ENCODE results near the gene SIRPG. TPM values are rescaled to one million over a fixed set of nuclear protein-coding genes. Genes with fewer than 3 reads are reported as not detected.

The SIRPG gene
- total RNA-seq, 4 donors from 2014 or later: 2.5 to 26.9 (median 3.8) TPM; not detected in 1

DNA sequence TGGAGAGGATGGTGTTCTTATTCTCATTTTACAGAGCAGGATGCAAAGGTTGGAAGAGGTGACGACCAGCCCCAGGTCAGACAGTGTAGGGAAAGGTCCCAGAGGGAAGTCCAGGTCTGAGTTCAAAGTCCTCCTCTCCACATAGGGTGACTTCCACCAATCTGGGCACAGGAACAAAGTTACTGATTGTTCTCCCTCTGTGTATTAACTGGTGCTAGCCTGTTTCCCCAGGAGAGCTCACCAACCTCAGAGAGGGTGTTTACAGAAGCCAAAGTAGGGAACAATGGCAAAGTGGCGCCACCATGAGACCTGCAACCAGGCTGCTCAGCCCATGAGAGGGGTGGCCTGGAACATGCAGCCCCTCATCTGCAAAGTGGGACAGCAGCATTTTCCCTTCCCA lies 21.0 kb downstream of the SIRPG start:
- Histone ChIP-seq H3K4me1 (no peaks in the 10 kb centered on the region), H3K4me3 (no peak overlapping the region), H3K36me3 (no peaks in the 10 kb centered on the region), H3K27ac (no peak overlapping the region), H3K27me3 (no peaks in the 10 kb centered on the region), H3K9me3 (peaks cover 0 to 5% of the 10 kb centered on the region in 2 donors)
- DNase-seq: no peak
- intact Hi-C loops (cut with DNase I; ENCODE audit: low total_unique reads): no loop called here
- in situ Hi-C loops (cut with MboI; ENCODE audit: low pct_ligation_motif_present in 1 of 4, low pct_unique_long_range_greater_than_20kb in 1 of 4, low sequenced_read_pairs in 3 of 4): no loop called here
- TF ChIP-seq POLR2A (IDR thresholded peaks at IDR 0.05): no peak
- no peak for TF ChIP-seq CTCF (IDR thresholded peaks at IDR 0.05)
- no peak for TF ChIP-seq POLR2AphosphoS5 (IDR thresholded peaks at IDR 0.05)
- TF ChIP-seq EP300 (IDR thresholded peaks at IDR 0.05; ENCODE audit: low read depth): no peak
- 52 to 100% methylated on average over 1 to 2 of the region's 2 CpGs for WGBS, 2 donors (ENCODE audit: low coverage in 1 of 2)

- TF ChIP-seq CTCF (IDR thresholded peaks at IDR 0.05): no peak
- no peak for TF ChIP-seq EP300 (IDR thresholded peaks at IDR 0.05; ENCODE audit: low read depth)
- TF ChIP-seq POLR2A (IDR thresholded peaks at IDR 0.05): no peak
- no peak for TF ChIP-seq POLR2AphosphoS5 (IDR thresholded peaks at IDR 0.05)
- WGBS, 2 donors (ENCODE audit: low coverage in 1 of 2): 81 to 98% methylated on average over 5 to 10 of the region's 10 CpGs
- no peak overlapping the region for H3K27ac ChIP-seq
- H3K36me3 ChIP-seq: no peaks in the 10 kb centered on the region
- no peak overlapping the region for H3K4me3 ChIP-seq
- in situ Hi-C loops (cut with MboI; ENCODE audit: low pct_ligation_motif_present in 1 of 4, low pct_unique_long_range_greater_than_20kb in 1 of 4, low sequenced_read_pairs in 3 of 4) (no loop called here), intact Hi-C loops (cut with DNase I; ENCODE audit: low total_unique reads) (no loop called here)
- no peaks in the 10 kb centered on the region for H3K4me1 ChIP-seq
- H3K9me3 ChIP-seq: peaks cover 0 to 5% of the 10 kb centered on the region in 2 donors
- no peaks in the 10 kb centered on the region for H3K27me3 ChIP-seq
- no peak for DNase-seq
Observed at GRCh38 chr20:1635291-1635979, 22.1 kb downstream of the SIRPG start.

DNA sequence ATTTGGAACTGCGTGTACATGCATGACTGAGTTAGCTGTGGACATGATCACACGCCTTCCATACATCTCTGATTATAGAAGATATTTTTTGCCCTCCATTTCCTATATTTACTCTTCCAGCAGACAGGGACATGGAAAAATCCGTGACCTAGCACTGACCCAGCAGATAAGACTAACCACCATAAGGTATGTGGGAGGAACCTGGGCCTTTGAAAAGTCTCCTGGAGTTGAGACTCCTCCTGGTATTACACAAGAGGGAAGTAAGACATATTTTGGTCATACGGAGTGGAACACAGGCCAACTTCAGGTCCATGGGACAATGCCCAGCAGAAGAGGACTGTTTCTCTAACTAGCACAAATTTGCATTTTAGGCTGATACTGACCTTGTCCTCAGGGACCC lies 24.0 kb downstream of the SIRPG start:
- Histone ChIP-seq H3K9me3 (no peaks in the 10 kb centered on the region), H3K27ac (no peak overlapping the region), H3K4me3 (no peak overlapping the region), H3K4me1 (no peaks in the 10 kb centered on the region), H3K27me3 (no peaks in the 10 kb centered on the region), H3K36me3 (no peaks in the 10 kb centered on the region)
- TF ChIP-seq EP300 (IDR thresholded peaks at IDR 0.05; ENCODE audit: low read depth): no peak
- no peak for TF ChIP-seq POLR2A (IDR thresholded peaks at IDR 0.05)
- TF ChIP-seq POLR2AphosphoS5 (IDR thresholded peaks at IDR 0.05): no peak
- TF ChIP-seq CTCF (IDR thresholded peaks at IDR 0.05): no peak
- intact Hi-C loops (cut with DNase I; ENCODE audit: low total_unique reads) (no loop called here), in situ Hi-C loops (cut with MboI; ENCODE audit: low pct_ligation_motif_present in 1 of 4, low pct_unique_long_range_greater_than_20kb in 1 of 4, low sequenced_read_pairs in 3 of 4) (no loop called here)
- WGBS, 2 donors (ENCODE audit: low coverage in 1 of 2): 65 to 76% methylated on average over 3 to 4 of the region's 4 CpGs
- DNase-seq: no peak

DNA sequence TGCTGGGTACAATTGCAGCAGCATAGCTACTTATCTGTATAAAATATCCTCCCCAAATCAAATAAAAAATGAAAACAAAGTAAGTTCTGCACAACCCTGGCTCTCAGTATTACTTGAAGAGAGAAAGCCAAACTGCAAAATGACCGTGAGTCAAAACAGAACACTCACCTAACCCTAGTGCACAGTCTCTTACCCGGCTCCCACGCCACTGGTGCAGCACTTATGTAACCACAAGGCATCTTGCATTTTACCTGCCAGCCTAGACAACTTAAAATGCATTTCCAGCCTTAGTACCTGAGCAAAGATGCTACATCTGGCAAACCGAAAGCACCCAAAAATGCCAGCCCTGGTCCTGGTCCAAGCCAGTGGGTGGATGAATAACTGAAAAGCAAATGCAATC lies 25.4 kb downstream of the SIRPG start:
- no peak for DNase-seq
- in situ Hi-C loops (cut with MboI; ENCODE audit: low pct_ligation_motif_present in 1 of 4, low pct_unique_long_range_greater_than_20kb in 1 of 4, low sequenced_read_pairs in 3 of 4): no loop called here
- WGBS, 2 donors (ENCODE audit: low coverage in 1 of 2): 80% methylated on average over 4 of the region's 4 CpGs; no CpG with 5 or more reads in 1 of the 2 donors
- Histone ChIP-seq H3K9me3 (no peaks in the 10 kb centered on the region), H3K4me1 (no peaks in the 10 kb centered on the region), H3K36me3 (no peaks in the 10 kb centered on the region), H3K27me3 (no peaks in the 10 kb centered on the region), H3K27ac (no peak overlapping the region), H3K4me3 (no peak overlapping the region)
- no peak for TF ChIP-seq CTCF (IDR thresholded peaks at IDR 0.05)
- TF ChIP-seq EP300 (IDR thresholded peaks at IDR 0.05; ENCODE audit: low read depth): no peak
- TF ChIP-seq POLR2A (IDR thresholded peaks at IDR 0.05): no peak
- TF ChIP-seq POLR2AphosphoS5 (IDR thresholded peaks at IDR 0.05): no peak
- intact Hi-C loops (cut with DNase I; ENCODE audit: low total_unique reads): no loop called here
